Inflammatory macrophage (primary cell): ENCODE results near the gene TBX3.
"Not testable (repeated sequence)": the region's sequence is repeated elsewhere in the genome, so short reads cannot be mapped to it uniquely, and the experiment has no call there.

Experiments
- DNase-seq, 2 donors: peaks; one replicate each; pipeline ENCODE4 v3.0.0-alpha.2; 2020 to 2022
- total RNA-seq, 18 experiments: gene quantifications; one replicate each; lab custom pipeline; 2026; ENCODE audit warnings: mixed read lengths in 6 of 18, inconsistent platforms in 2 of 18; lab: John Stamatoyannopoulos, UW

The TBX3 gene
- total RNA-seq: 0 to 0.22 (median 0.04) reads per million in 18 experiments

- DNase-seq: peak; percentile 37 to 70
Observed at GRCh38 chr12:114684098-114684869, at the start of gene TBX3. Gene TBX3 (minus strand): TSS chr12:114684175. CDS start chr12:114683200, 975 bp downstream.

GRCh38 chr12:114732426-114733030, 48.6 kb upstream of the TBX3 start:
- no peak for DNase-seq

- no peak for DNase-seq
Observed at GRCh38 chr12:114729731-114730130, 45.8 kb upstream of the TBX3 start.

- DNase-seq: no peak
Observed at GRCh38 chr12:114726092-114726710, 42.2 kb upstream of the TBX3 start.

GRCh38 chr12:114722176-114722575, 38.2 kb upstream of the TBX3 start:
- not testable (repeated sequence) for DNase-seq

- no peak for DNase-seq
Observed at GRCh38 chr12:114721266-114721665, 37.3 kb upstream of the TBX3 start.

GRCh38 chr12:114713466-114714215, 29.7 kb upstream of the TBX3 start:
- no peak for DNase-seq

GRCh38 chr12:114711689-114712152, 27.7 kb upstream of the TBX3 start:
- DNase-seq: no peak

GRCh38 chr12:114710151-114710550, 26.2 kb upstream of the TBX3 start:
- no peak for DNase-seq

- DNase-seq: no peak
Observed at GRCh38 chr12:114709112-114709511, 25.1 kb upstream of the TBX3 start.

GRCh38 chr12:114708598-114708997, 24.6 kb upstream of the TBX3 start:
- not testable (repeated sequence) for DNase-seq

- no peak for DNase-seq
Observed at GRCh38 chr12:114704096-114704495, 20.1 kb upstream of the TBX3 start.

GRCh38 chr12:114703060-114703493, 19.1 kb upstream of the TBX3 start:
- no peak for DNase-seq

GRCh38 chr12:114702462-114702861, 18.5 kb upstream of the TBX3 start:
- DNase-seq: no peak

GRCh38 chr12:114701553-114701952, 17.6 kb upstream of the TBX3 start:
- no peak for DNase-seq

- DNase-seq: no peak
Observed at GRCh38 chr12:114701104-114701414, 17.1 kb upstream of the TBX3 start.

GRCh38 chr12:114700392-114701103, 16.6 kb upstream of the TBX3 start:
- no peak for DNase-seq

GRCh38 chr12:114698566-114699163, 14.7 kb upstream of the TBX3 start:
- DNase-seq: no peak

- DNase-seq: no peak
Observed at GRCh38 chr12:114697741-114698565, 14.0 kb upstream of the TBX3 start.

- DNase-seq: no peak
Observed at GRCh38 chr12:114697243-114697716, 13.3 kb upstream of the TBX3 start.
